H7 (cell line): ENCODE measurements around the gene TRIM16. TPM values are rescaled to one million over a fixed set of nuclear protein-coding genes. Genes with fewer than 3 reads are reported as not detected.
"Not testable (repeated sequence)": the region's sequence is repeated elsewhere in the genome, so short reads cannot be mapped to it uniquely, and the experiment has no call there.

Experiments used
- DNase-seq: peaks from one replicate; pipeline ENCODE4 v3.0.0; 2012
- H3K27me3 ChIP-seq: 2 replicates; pipeline ENCODE4 v1.6.0; 2011; ENCODE audit warnings: mild to moderate bottlenecking, low read length; ENCODE audit not compliant: control insufficient read depth, insufficient read depth
- H3K36me3 ChIP-seq: replicated peaks from 2 replicates; pipeline ENCODE4 v1.5.1; 2011; ENCODE audit warnings: low read length; ENCODE audit not compliant: control insufficient read depth, insufficient read depth
- H3K4me3 ChIP-seq: 2 replicates; pipeline ENCODE4 v1.5.1; 2011; ENCODE audit warnings: low read depth, mild to moderate bottlenecking, control low read depth, low read length, moderate library complexity; ENCODE audit not compliant: insufficient read depth
- total RNA-seq: library from RNA; depleted of rRNA; stranded (reverse); fragments of >200 nt; shearing (Covaris generic); gene quantifications from 2 replicates; pipeline ENCODE4 v1.2.3, GENCODE V29; 2014

Gene TRIM16
- total RNA-seq, 1 experiment from 2014 or later, result 17.1 TPM

DNA sequence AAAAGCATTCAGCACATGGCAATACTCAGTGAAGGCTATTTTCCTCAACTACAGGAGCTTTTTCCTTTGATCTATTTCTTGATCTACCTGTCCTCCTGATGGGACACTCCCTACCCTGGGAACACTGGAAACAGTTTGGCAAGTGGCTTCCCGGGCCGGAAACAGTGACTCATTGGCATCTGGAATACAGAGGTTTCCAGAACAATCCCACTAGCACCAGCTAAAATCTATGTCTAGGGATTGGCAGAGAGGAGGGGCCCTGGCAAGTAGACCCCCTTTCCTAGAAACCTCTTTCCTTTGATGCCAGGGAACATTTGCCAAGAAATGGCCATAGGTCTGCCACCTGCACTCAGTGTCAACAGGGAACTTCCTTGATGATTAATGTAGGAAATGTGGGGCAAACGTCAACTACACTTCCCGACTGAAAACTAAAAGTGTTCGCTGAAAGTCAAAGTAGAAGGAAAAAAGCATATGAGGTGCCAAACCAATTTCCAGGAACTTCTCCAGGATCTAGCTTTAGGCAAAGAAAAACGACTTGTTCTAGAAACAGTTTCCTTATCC lies 34.2 kb downstream of the TRIM16 start:
- Histone ChIP-seq H3K27me3 (no peaks in the 10 kb centered on the region), H3K36me3 (no peaks in the 10 kb centered on the region; the same call in 1 of the 2 replicates), H3K4me3 (no peak overlapping the region)
- DNase-seq, result no peak

- H3K4me3 ChIP-seq, result no peak overlapping the region
- no peak for DNase-seq
- no peaks in the 10 kb centered on the region for H3K27me3 ChIP-seq
- no peaks in the 10 kb centered on the region; the same call in 1 of the 2 replicates for H3K36me3 ChIP-seq
Measured at GRCh38 chr17:15648386-15648785, 35.7 kb downstream of the TRIM16 start.

- H3K36me3 ChIP-seq, H3K27me3 ChIP-seq, DNase-seq, H3K4me3 ChIP-seq: not testable (repeated sequence)
Measured at GRCh38 chr17:15645942-15646312, 38.2 kb downstream of the TRIM16 start.

- not testable (repeated sequence) for H3K4me3 ChIP-seq, H3K27me3 ChIP-seq, H3K36me3 ChIP-seq
- peak; percentile 34 for DNase-seq
Measured at GRCh38 chr17:15645099-15645941, 38.8 kb downstream of the TRIM16 start.

- DNase-seq, H3K36me3 ChIP-seq, H3K4me3 ChIP-seq, H3K27me3 ChIP-seq: not testable (repeated sequence)
Measured at GRCh38 chr17:15642505-15643251, 41.4 kb downstream of the TRIM16 start.

DNA sequence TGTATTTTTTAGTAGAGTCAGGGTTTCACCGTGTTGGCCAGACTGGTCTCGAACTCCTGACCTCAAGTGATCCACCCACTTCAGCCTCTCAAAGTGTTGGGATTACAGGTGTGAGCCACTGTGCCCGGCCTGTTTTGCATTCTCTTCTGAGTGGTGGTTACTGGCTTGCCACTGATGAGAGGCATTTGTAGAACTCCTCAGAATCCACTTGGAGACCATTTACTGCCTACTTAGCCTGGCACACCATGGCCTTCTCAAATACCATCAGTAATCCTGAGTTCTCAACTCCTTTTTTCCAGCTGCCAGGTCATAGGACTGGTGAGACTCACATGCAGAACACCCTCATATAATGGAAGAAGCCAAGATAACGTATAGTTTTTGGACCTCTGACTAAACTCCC lies 42.1 kb downstream of the TRIM16 start:
- not testable (repeated sequence) for H3K4me3 ChIP-seq, DNase-seq, H3K27me3 ChIP-seq, H3K36me3 ChIP-seq

- not testable (repeated sequence) for DNase-seq, H3K4me3 ChIP-seq, H3K36me3 ChIP-seq
Measured at GRCh38 chr17:15630930-15631453, 53.1 kb downstream of the TRIM16 start.

DNA sequence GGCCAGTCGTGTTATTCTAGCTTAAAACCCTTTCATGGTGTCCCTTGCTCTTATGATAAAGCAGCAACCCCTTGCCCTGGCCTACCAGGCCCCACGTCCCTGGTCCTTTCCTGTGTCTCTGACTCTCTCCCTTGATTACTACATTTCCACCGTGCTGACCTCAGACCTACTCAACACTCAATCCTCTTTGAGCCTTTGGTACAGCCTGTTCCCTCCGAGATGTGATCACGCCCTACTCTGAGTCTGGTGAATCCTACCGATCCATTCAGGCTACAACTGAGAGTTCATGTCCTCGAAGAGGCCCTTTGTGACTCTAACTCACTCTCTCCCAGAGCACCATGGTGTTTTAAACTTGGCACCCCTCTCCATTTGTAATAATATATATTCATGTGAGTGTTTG lies 54.1 kb downstream of the TRIM16 start:
- H3K27me3 ChIP-seq, DNase-seq, H3K36me3 ChIP-seq: not testable (repeated sequence)

More at GRCh38 chr17:15630930-15631453, 53.1 kb downstream of the TRIM16 start:
- H3K27me3 ChIP-seq, result not testable (repeated sequence)

GRCh38 chr17:15623661-15624209 lies 60.4 kb downstream of the TRIM16 start:
- not testable (repeated sequence) for H3K27me3 ChIP-seq, H3K4me3 ChIP-seq, H3K36me3 ChIP-seq, DNase-seq

More for the DNA sequence above, 54.1 kb downstream of the TRIM16 start:
- not testable (repeated sequence) for H3K4me3 ChIP-seq

DNA sequence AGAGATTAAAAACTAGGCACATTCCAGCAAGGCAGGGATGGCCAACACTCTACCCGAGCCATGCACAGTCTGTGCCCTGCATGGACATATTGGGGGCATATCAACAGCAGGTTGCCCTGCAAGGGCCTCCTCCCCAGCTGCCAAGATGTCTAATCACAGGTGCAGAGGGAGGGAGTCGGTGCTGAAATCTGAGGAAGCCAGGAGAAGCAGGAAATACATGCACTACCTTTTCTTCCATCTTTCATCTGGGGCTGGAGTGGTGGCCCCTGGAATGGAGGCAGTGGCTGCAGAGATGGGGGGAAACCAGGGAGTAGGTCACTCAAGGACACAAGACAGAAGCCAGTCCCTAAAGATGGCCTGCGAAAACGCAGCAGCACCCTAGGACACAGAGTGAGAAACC lies 60.9 kb downstream of the TRIM16 start:
- not testable (repeated sequence) for H3K4me3 ChIP-seq, H3K27me3 ChIP-seq, H3K36me3 ChIP-seq, DNase-seq

DNA sequence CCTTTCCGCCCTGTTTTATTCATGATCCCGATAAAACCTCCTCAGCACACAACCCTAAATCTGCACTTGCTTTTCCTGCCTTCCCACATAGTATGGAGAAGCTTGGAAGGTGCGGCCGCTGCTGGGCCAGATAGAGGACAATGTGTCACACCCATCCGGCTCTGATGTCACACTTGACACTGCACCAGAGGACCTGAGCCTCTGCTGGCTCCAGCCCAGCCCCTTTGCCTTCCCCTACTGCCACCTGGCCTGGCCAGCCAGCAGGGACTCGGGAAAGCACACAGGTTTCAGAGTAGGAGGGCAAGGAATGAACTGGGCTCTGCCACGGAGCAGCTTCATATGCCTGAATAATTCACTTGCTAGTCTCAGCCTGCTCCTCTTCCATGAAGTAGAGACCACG lies 62.0 kb downstream of the TRIM16 start:
- not testable (repeated sequence) for H3K27me3 ChIP-seq, H3K4me3 ChIP-seq, DNase-seq, H3K36me3 ChIP-seq

GRCh38 chr17:15619331-15620058 lies 64.6 kb downstream of the TRIM16 start, which contains the start of gene FBXW10B:
TSS of gene FBXW10B (minus strand) at chr17:15619704. CDS start at chr17:15619512, 192 bp downstream.
- not testable (repeated sequence) for H3K27me3 ChIP-seq, DNase-seq, H3K36me3 ChIP-seq, H3K4me3 ChIP-seq

GRCh38 chr17:15616828-15617227 lies 67.3 kb downstream of the TRIM16 start:
- not testable (repeated sequence) for H3K4me3 ChIP-seq, H3K27me3 ChIP-seq, DNase-seq, H3K36me3 ChIP-seq

DNA sequence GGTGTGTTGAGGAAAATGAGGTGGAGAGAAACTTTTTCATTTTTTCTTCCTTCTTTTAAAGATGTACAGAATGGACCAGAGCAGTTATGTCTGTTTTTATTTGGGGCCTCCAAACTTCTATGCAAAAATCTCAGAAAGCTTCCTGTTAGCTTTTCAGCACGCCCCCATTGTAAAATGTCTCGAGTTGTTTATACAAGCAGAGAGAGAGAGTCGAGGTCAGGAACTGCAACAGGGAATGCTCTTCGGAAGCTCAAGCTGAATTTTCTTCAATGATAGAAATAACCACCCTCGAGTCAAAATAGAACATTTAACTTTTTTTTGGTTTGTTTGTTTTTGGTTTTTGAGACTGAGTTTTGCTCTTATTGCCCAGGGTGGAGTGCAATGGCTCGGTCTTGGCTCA lies 68.3 kb downstream of the TRIM16 start:
- not testable (repeated sequence) for DNase-seq, H3K4me3 ChIP-seq, H3K36me3 ChIP-seq, H3K27me3 ChIP-seq
